ENCODE results near the gene PSMD12. TPM values are rescaled to one million over a fixed set of nuclear protein-coding genes. Genes with fewer than 3 reads are reported as not detected.

PSMD12 gene
- total RNA-seq (2021), result 90.5 and 92.9 TPM in 2 replicates
- long read RNA-seq, full-length matches to known transcripts, result 589 of 643 reads
- long read RNA-seq, partial matches to known transcripts, result 15 of 643 reads
- long read RNA-seq, other reads (novel, unspliced or antisense), result 39 of 643 reads

GRCh38 chr17:67366193-67367157, at the start of gene PSMD12:
TSS of gene PSMD12 (minus strand) at chr17:67366577. CDS start at chr17:67366519, 58 bp downstream.
- H3K4me3 Mint-ChIP-seq, result peak within 1 kb of the TSS; percentile 96 to 97
- H3K14ac ChIP-seq (ENCODE audit: insufficient read depth, low read length), result peak within 1 kb of the TSS; percentile 97
- no peaks in the 10 kb centered on the region for H3K9me3 Mint-ChIP-seq
- no peak within 1 kb of the TSS for H2BK12ac ChIP-seq (ENCODE audit: insufficient read length, low read depth, low read length)
- TF ChIP-seq, protein P1, sequence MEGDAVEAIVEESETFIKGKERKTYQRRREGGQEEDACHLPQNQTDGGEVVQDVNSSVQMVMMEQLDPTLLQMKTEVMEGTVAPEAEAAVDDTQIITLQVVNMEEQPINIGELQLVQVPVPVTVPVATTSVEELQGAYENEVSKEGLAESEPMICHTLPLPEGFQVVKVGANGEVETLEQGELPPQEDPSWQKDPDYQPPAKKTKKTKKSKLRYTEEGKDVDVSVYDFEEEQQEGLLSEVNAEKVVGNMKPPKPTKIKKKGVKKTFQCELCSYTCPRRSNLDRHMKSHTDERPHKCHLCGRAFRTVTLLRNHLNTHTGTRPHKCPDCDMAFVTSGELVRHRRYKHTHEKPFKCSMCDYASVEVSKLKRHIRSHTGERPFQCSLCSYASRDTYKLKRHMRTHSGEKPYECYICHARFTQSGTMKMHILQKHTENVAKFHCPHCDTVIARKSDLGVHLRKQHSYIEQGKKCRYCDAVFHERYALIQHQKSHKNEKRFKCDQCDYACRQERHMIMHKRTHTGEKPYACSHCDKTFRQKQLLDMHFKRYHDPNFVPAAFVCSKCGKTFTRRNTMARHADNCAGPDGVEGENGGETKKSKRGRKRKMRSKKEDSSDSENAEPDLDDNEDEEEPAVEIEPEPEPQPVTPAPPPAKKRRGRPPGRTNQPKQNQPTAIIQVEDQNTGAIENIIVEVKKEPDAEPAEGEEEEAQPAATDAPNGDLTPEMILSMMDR (conservative IDR thresholded peaks at IDR 0.05), result no peak
- peaks cover 7% of the 10 kb centered on the region for H3K23me2 ChIP-seq (ENCODE audit: insufficient read length, low read depth, low read length, poor library complexity, severe bottlenecking)
- peaks cover 31% of the 10 kb centered on the region for H3K79me2 ChIP-seq (ENCODE audit: insufficient read depth, low read length)
- H3K23ac ChIP-seq (ENCODE audit: insufficient read length, low read depth, low read length), result no peak within 1 kb of the TSS
- no peaks in the 10 kb centered on the region for H4K20me1 ChIP-seq (ENCODE audit: control insufficient read depth, insufficient read depth, insufficient read length)
- H2AFZ ChIP-seq (ENCODE audit: low read length), result peak within 1 kb of the TSS; percentile 98
- H3K27me3 ChIP-seq (ENCODE audit: insufficient read depth, low read length), result no peaks in the 10 kb centered on the region
- H2BK5ac ChIP-seq (ENCODE audit: insufficient read length, low read length), result no peak within 1 kb of the TSS
- peaks cover 11 to 24% (median 20%) of the 10 kb centered on the region in 3 experiments for H3K36me3 Mint-ChIP-seq (ENCODE audit: insufficient read depth in 1 of 3, low read depth in 3 of 3)
- no peak within 1 kb of the TSS for H2BK15ac ChIP-seq (ENCODE audit: low read depth, low read length)
- peak within 1 kb of the TSS; percentile 95 for H3K18ac ChIP-seq (ENCODE audit: insufficient read length, low read depth, low read length)
- H4K8ac ChIP-seq (replicated peaks; ENCODE audit: insufficient read length, low read depth, low read length), result no peak within 1 kb of the TSS
- no peak within 1 kb of the TSS for H2BK20ac ChIP-seq (ENCODE audit: low read depth, low read length, poor library complexity, severe bottlenecking)
- H3K79me1 ChIP-seq (ENCODE audit: insufficient read depth, low read depth, low read length, poor library complexity, severe bottlenecking), result no peaks in the 10 kb centered on the region
- peaks cover 4% of the 10 kb centered on the region for H3K4me1 ChIP-seq (ENCODE audit: insufficient read depth, low read length)
- H3K4me2 ChIP-seq (ENCODE audit: insufficient read depth, insufficient read length, low read length), result peak within 1 kb of the TSS; percentile 100
- no peak within 1 kb of the TSS for H3K4ac ChIP-seq (ENCODE audit: low read depth, low read length)
- no peak within 1 kb of the TSS for H3K27ac ChIP-seq (ENCODE audit: insufficient read length, low read depth, low read length)
- H2AK5ac ChIP-seq (ENCODE audit: insufficient read length, low read length), result no peak within 1 kb of the TSS
- peaks cover 17 to 22% of the 10 kb centered on the region in 2 experiments for H3K4me1 Mint-ChIP-seq
- peak within 1 kb of the TSS; percentile 54 for H4K5ac ChIP-seq (ENCODE audit: insufficient read length, low read depth, low read length)
- no peak within 1 kb of the TSS for H4K91ac ChIP-seq (ENCODE audit: insufficient read length, low read depth, low read length)
- peak within 1 kb of the TSS; percentile 92 for H3K9ac ChIP-seq (ENCODE audit: extremely low read depth, insufficient read length, low read length)
- H2BK120ac ChIP-seq (ENCODE audit: low read depth, low read length, poor library complexity, severe bottlenecking), result no peak within 1 kb of the TSS
- no peaks in the 10 kb centered on the region for H3K9me3 ChIP-seq (ENCODE audit: control insufficient read depth, low read depth, low read length)
- H3K27me3 Mint-ChIP-seq (ENCODE audit: low read depth), result no peaks in the 10 kb centered on the region
- WGBS (ENCODE audit: extremely low coverage, insufficient read length, low lambda C conversion rate), result no CpG with 5 or more reads among the region's 55 CpGs
- H3K27ac Mint-ChIP-seq, result peak within 1 kb of the TSS; percentile 84 to 99 (median 98)
- H3T11ph ChIP-seq (ENCODE audit: low read length), result no peak within 1 kb of the TSS
- DNase-seq, result peak; percentile 95
- H3K56ac ChIP-seq (ENCODE audit: insufficient read length, low read depth, low read length), result no peak within 1 kb of the TSS

Data from H9 (cell line).